GM12878 (cell line): ENCODE data around the gene CRELD2. TPM values are rescaled to one million over a fixed set of nuclear protein-coding genes. Genes with fewer than 3 reads are reported as not detected.

Source experiments
- BCL11A ChIP-seq: IDR thresholded peaks from 2 replicates; pipeline ENCODE4 v1.6.1; 2011; ENCODE audit warnings: low read depth, low read length
- EED ChIP-seq: sonication (generic); IDR thresholded peaks from 2 replicates; pipeline ENCODE4 v1.6.1; 2016; ENCODE audit warnings: antibody characterized with exemption, low read depth
- EGR1 ChIP-seq, 2 experiments: IDR thresholded peaks; 1 replicate in 1 of 2; 2 replicates in 1 of 2; pipeline ENCODE4 v1.6.1; 2011 to 2012; ENCODE audit warnings: low read depth in 2 of 2, low read length in 2 of 2, borderline replicate concordance in 1 of 2, mild to moderate bottlenecking in 1 of 2, moderate library complexity in 1 of 2
- ESRRA ChIP-seq: IDR thresholded peaks from 2 replicates; pipeline ENCODE4 v1.6.1; 2012; ENCODE audit warnings: mild to moderate bottlenecking, low read length, improper control_type of control experiment
- IKZF1 ChIP-seq: fragments of 450-650 bp; conservative IDR thresholded peaks from 2 replicates; pipeline ENCODE4 v1.6.1; 2017; ENCODE audit warnings: antibody characterized with exemption, mild to moderate bottlenecking
- MEF2A ChIP-seq: IDR thresholded peaks from 2 replicates; pipeline ENCODE4 v1.6.1; 2011; ENCODE audit warnings: low read depth, mild to moderate bottlenecking, low read length, moderate library complexity; ENCODE audit not compliant: insufficient read depth
- MLLT1 ChIP-seq: fragments of 450-650 bp; IDR thresholded peaks from 2 replicates; pipeline ENCODE4 v1.6.1; 2016; ENCODE audit warnings: mild to moderate bottlenecking
- RUNX3 ChIP-seq: IDR thresholded peaks from 2 replicates; pipeline ENCODE4 v1.6.1; 2012; ENCODE audit warnings: low read length, inconsistent platforms
- SKIL ChIP-seq: fragments of 450-650 bp; IDR thresholded peaks from 2 replicates; pipeline ENCODE4 v1.6.1; 2017; ENCODE audit warnings: mild to moderate bottlenecking, low read depth, inconsistent platforms; ENCODE audit not compliant: poor library complexity, severe bottlenecking
- SP1 ChIP-seq: IDR thresholded peaks from one replicate; pipeline ENCODE4 v1.6.1; 2011; ENCODE audit warnings: low read depth, low read length
- TBL1XR1 ChIP-seq: IDR thresholded peaks from 2 replicates; pipeline ENCODE4 v1.6.1; 2012; ENCODE audit warnings: low read depth, low read length, improper control_type of control experiment
- TCF12 ChIP-seq: IDR thresholded peaks from 2 replicates; pipeline ENCODE4 v1.6.1; 2011; ENCODE audit warnings: low read depth, mild to moderate bottlenecking, low read length
- YBX1 ChIP-seq: fragments of 450-650 bp; IDR thresholded peaks from 2 replicates; pipeline ENCODE4 v1.6.1; 2016; ENCODE audit warnings: antibody characterized with exemption
- YY1 ChIP-seq: IDR thresholded peaks from 2 replicates; pipeline ENCODE4 v1.6.1; 2011; ENCODE audit warnings: low read depth, mild to moderate bottlenecking, low read length
- ZBED1 ChIP-seq: IDR thresholded peaks from 2 replicates; pipeline ENCODE4 v1.6.1; 2016; ENCODE audit warnings: borderline replicate concordance
- ZNF207 ChIP-seq: fragments of 450-650 bp; IDR thresholded peaks from 2 replicates; pipeline ENCODE4 v1.6.1; 2014; ENCODE audit warnings: antibody characterized with exemption, mild to moderate bottlenecking, borderline replicate concordance
- ZNF687 ChIP-seq: fragments of 450-650 bp; IDR thresholded peaks from 2 replicates; pipeline ENCODE4 v1.6.1; 2017; ENCODE audit warnings: mild to moderate bottlenecking, moderate library complexity
- polyA plus RNA-seq, 11 experiments: library from polyadenylated mRNA; depleted of rRNA in 4 of 11; unstranded in 6 of 11; stranded (reverse) in 5 of 11; fragments of >200 nt; fragmentation: Nextera tagmentation in 4 of 11; fragmentation: Illumina TruSeq in 1 of 11; extraction: Ambion mirVana in 4 of 11; extraction: Trizol in 1 of 11; gene quantifications; 1 replicate in 1 of 11; 2 replicates in 10 of 11; pipeline versions ENCODE4 v1.2.1 to v1.2.3, GENCODE V29; 2011 to 2016; ENCODE audit warnings: inconsistent platforms in 2 of 11, missing spikeins in 2 of 11, low read depth in 1 of 11
- total RNA-seq, 4 experiments: library from RNA; depleted of rRNA in 3 of 4; stranded (reverse); fragments of >200 nt in 3 of 4; fragmentation: Illumina TruSeq in 1 of 4; extraction: Trizol in 1 of 4; gene quantifications; 2 replicates each; pipeline versions ENCODE4 v1.2.1 to v1.2.3, GENCODE V29; 2013 to 2021

CRELD2 gene
- total and polyA plus RNA-seq, 10 of the 15 experiments (the other 5 are each of a cell fraction or from before 2014, with no cell fraction given): 9.4 to 111 (median 25.9) TPM

- TF ChIP-seq SKIL (no peak), MEF2A (0 out of 2 replicates have a peak, but pooled peaks have one; percentile 32), ESRRA (no peak), RUNX3 (peak; percentile 62), ZNF687 (peak; percentile 90), ZNF207 (0 out of 2 replicates have a peak, but pooled peaks have one; percentile 36), BCL11A (peak; percentile 14; the same call in 1 of the 2 replicates), SP1 (no peak), YBX1 (no peak), TCF12 (0 out of 2 replicates have a peak, but pooled peaks have one; percentile 46), TBL1XR1 (no peak), MLLT1 (0 out of 2 replicates have a peak, but pooled peaks have one; percentile 29), ZBED1 (no peak), IKZF1 (peak; percentile 54), EGR1 (IDR thresholded peaks at IDR 0.05; ENCODE audit: borderline replicate concordance in 1 of 2, low read depth in 2 of 2, low read length in 2 of 2) (no peak), EED (peak; percentile 27; the same call in 1 of the 2 replicates), YY1 (0 out of 2 replicates have a peak, but pooled peaks have one; percentile 29)
Observed at GRCh38 chr22:49880281-49880680, 38.2 kb upstream of the CRELD2 start (continued).
